Measurements from ENCODE around the gene BCORL1. TPM values are rescaled to one million over a fixed set of nuclear protein-coding genes. Genes with fewer than 3 reads are reported as not detected.

Gene BCORL1
- total RNA-seq, 1 donor: 1.4 TPM

GRCh38 chrX:130094696-130095095 lies 112.3 kb downstream of the BCORL1 start:
- Histone ChIP-seq H4K20me1 (ENCODE audit: insufficient read depth, low read length) (peaks cover 10% of the 10 kb centered on the region), H3K4me2 (ENCODE audit: insufficient read depth, low read length) (no peak overlapping the region), H3K4me3 (ENCODE audit: insufficient read depth, low read length) (no peak overlapping the region), H3K36me3 (ENCODE audit: insufficient read depth, low read length) (no peaks in the 10 kb centered on the region), H3K9me3 (ENCODE audit: low read depth, low read length) (no peaks in the 10 kb centered on the region), H3K27me3 (ENCODE audit: insufficient read depth, low read length) (no peaks in the 10 kb centered on the region), H3K4me1 (ENCODE audit: insufficient read depth, low read length) (peaks cover 6% of the 10 kb centered on the region), H2AFZ (ENCODE audit: low read length) (no peak overlapping the region), H3K27ac (ENCODE audit: low read depth, low read length) (no peak overlapping the region), H3K79me2 (ENCODE audit: insufficient read depth, low read length) (peaks cover 75% of the 10 kb centered on the region)
- TF ChIP-seq CTCF (IDR thresholded peaks at IDR 0.05; ENCODE audit: extremely low read depth, low read depth, low read length): no peak
- peak; percentile 58 for DNase-seq (ENCODE audit: insufficient read length, low spot score, missing footprints)

DNA sequence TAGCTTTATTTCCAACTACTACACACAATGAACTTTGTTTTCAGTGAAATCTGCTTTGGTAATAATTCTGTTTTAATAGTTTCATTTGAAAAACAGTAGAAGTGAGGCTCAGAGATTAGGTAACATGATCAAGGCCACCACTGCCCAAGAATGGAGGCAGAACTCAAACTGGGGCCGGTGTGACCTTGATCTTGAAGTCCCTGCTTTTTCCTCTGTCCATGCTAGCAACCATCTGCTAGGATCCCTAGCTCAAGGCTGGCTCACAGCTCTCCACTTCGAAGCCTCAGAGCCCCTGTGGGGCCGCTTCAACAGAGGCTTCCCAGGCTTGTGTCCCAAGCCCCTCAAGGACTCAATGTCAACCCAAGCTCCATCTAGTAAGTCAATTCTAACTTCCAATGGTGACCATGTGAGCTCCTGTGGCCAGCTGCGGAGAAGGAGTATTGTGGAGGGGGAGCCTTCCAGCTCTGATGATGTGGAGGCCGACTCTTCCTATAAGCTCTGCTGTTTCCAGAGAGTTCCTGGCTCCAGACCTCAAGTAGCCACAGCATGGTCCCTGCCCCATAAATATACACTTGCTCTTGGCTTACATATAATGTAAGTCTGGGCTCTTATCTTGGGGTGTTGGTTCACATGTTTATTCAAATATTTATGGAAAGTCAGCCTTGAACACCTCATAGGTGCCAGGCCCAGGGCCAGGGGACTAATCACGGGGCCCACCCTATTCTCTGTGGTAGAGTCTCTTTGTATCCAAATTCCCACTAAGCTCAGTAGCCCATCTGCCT lies 113.0 kb downstream of the BCORL1 start:
- Histone ChIP-seq H4K20me1 (ENCODE audit: insufficient read depth, low read length) (peaks cover 13% of the 10 kb centered on the region), H3K4me3 (ENCODE audit: insufficient read depth, low read length) (no peak overlapping the region), H3K36me3 (ENCODE audit: insufficient read depth, low read length) (no peaks in the 10 kb centered on the region), H2AFZ (ENCODE audit: low read length) (no peak overlapping the region), H3K27me3 (ENCODE audit: insufficient read depth, low read length) (no peaks in the 10 kb centered on the region), H3K4me1 (ENCODE audit: insufficient read depth, low read length) (peaks cover 14% of the 10 kb centered on the region), H3K79me2 (ENCODE audit: insufficient read depth, low read length) (peaks cover 74% of the 10 kb centered on the region), H3K4me2 (ENCODE audit: insufficient read depth, low read length) (no peak overlapping the region), H3K27ac (ENCODE audit: low read depth, low read length) (no peak overlapping the region), H3K9me3 (ENCODE audit: low read depth, low read length) (no peaks in the 10 kb centered on the region)
- TF ChIP-seq CTCF (IDR thresholded peaks at IDR 0.05; ENCODE audit: extremely low read depth, low read depth, low read length): no peak
- peak; percentile 60 for DNase-seq (ENCODE audit: insufficient read length, low spot score, missing footprints)

DNA sequence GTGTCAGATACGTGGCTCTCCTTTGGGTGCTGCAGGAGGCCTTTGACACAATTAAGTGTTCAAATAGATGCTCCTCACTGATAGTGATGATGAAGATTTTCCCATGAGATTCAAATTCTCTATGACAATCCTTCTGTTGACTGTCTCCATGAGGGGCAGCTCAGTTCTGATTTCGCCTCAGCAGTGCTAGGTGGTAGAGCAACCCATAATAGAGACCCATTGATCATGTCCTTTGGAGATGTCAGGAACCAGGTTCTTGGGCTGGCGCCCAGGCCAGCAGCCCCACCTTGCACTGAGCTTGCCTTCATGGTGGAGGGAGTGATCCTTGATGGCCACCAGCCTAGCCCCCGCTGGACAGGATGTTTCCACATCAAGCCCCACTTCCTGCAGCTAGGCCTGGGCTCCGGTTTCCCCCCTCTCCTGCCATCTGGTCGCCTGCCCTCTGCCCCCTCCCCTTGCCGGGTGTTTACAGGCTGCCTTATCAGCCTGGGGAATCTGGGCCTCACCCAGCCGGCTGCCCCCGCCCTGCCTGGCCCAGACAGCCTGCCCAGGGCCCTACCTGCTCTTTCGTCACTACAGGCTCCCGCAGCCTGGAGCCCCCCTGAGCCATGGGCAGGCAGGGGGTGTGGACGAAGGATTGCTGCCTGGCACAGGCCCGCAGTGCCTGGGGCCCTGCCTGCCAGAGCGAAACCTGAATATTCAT lies 115.2 kb downstream of the BCORL1 start:
- H3K79me2 ChIP-seq (ENCODE audit: insufficient read depth, low read length): peaks cover 68% of the 10 kb centered on the region
- no peaks in the 10 kb centered on the region for H3K9me3 ChIP-seq (ENCODE audit: low read depth, low read length)
- peaks cover 8% of the 10 kb centered on the region for H4K20me1 ChIP-seq (ENCODE audit: insufficient read depth, low read length)
- H3K4me1 ChIP-seq (ENCODE audit: insufficient read depth, low read length): peaks cover 20% of the 10 kb centered on the region
- no peak overlapping the region for H3K4me2 ChIP-seq (ENCODE audit: insufficient read depth, low read length)
- TF ChIP-seq CTCF (IDR thresholded peaks at IDR 0.05; ENCODE audit: extremely low read depth, low read depth, low read length): no peak
- peak; percentile 78 for DNase-seq (ENCODE audit: insufficient read length, low spot score, missing footprints)
- H3K36me3 ChIP-seq (ENCODE audit: insufficient read depth, low read length): no peaks in the 10 kb centered on the region
- no peaks in the 10 kb centered on the region for H3K27me3 ChIP-seq (ENCODE audit: insufficient read depth, low read length)
- no peak overlapping the region for H3K27ac ChIP-seq (ENCODE audit: low read depth, low read length)
- H3K4me3 ChIP-seq (ENCODE audit: insufficient read depth, low read length): no peak overlapping the region
- H2AFZ ChIP-seq (ENCODE audit: low read length): no peak overlapping the region

GRCh38 chrX:130098210-130098552 lies 115.7 kb downstream of the BCORL1 start:
- no peak overlapping the region for H3K4me2 ChIP-seq (ENCODE audit: insufficient read depth, low read length)
- H3K4me1 ChIP-seq (ENCODE audit: insufficient read depth, low read length): peaks cover 20% of the 10 kb centered on the region
- H4K20me1 ChIP-seq (ENCODE audit: insufficient read depth, low read length): peaks cover 8% of the 10 kb centered on the region
- H3K9me3 ChIP-seq (ENCODE audit: low read depth, low read length): no peaks in the 10 kb centered on the region
- no peak overlapping the region for H3K4me3 ChIP-seq (ENCODE audit: insufficient read depth, low read length)
- H3K27me3 ChIP-seq (ENCODE audit: insufficient read depth, low read length): no peaks in the 10 kb centered on the region
- no peak for TF ChIP-seq CTCF (IDR thresholded peaks at IDR 0.05; ENCODE audit: extremely low read depth, low read depth, low read length)
- no peak overlapping the region for H3K27ac ChIP-seq (ENCODE audit: low read depth, low read length)
- DNase-seq (ENCODE audit: insufficient read length, low spot score, missing footprints): no peak
- peaks cover 68% of the 10 kb centered on the region for H3K79me2 ChIP-seq (ENCODE audit: insufficient read depth, low read length)
- no peaks in the 10 kb centered on the region for H3K36me3 ChIP-seq (ENCODE audit: insufficient read depth, low read length)
- no peak overlapping the region for H2AFZ ChIP-seq (ENCODE audit: low read length)

Measured in osteoblast (primary cell).